Measurements from ENCODE around the gene FOXP2. TPM values are rescaled to one million over a fixed set of nuclear protein-coding genes. Genes with fewer than 3 reads are reported as not detected.
"Not testable (repeated sequence)": the region's sequence is repeated elsewhere in the genome, so short reads cannot be mapped to it uniquely, and the experiment has no call there.

The FOXP2 gene
- total RNA-seq, 2 experiments from 2014 or later: not detected

DNA sequence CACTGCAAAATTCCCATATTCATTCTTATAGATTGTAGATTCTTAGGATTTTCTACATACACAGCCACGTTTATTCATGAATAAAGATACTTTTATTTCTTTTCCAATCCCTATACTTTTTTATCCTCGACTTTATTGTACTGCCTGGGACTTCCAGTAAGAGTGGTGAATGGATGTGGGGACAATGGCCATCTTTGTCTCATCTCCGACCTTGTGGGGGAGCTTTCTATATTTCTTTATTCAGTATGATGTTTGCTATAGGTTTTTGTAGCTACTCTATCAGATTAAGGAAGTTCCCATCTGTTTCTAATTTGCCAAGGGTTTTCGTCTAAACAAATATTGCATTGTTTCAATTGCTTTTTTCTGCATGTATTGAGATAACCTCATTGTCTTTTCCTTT is 184.3 kb downstream of the FOXP2 start:
- TF ChIP-seq EZH2phosphoT487 (IDR thresholded peaks at IDR 0.05; ENCODE audit: borderline replicate concordance, low read depth, low read length): no peak
- TF ChIP-seq, protein P1, sequence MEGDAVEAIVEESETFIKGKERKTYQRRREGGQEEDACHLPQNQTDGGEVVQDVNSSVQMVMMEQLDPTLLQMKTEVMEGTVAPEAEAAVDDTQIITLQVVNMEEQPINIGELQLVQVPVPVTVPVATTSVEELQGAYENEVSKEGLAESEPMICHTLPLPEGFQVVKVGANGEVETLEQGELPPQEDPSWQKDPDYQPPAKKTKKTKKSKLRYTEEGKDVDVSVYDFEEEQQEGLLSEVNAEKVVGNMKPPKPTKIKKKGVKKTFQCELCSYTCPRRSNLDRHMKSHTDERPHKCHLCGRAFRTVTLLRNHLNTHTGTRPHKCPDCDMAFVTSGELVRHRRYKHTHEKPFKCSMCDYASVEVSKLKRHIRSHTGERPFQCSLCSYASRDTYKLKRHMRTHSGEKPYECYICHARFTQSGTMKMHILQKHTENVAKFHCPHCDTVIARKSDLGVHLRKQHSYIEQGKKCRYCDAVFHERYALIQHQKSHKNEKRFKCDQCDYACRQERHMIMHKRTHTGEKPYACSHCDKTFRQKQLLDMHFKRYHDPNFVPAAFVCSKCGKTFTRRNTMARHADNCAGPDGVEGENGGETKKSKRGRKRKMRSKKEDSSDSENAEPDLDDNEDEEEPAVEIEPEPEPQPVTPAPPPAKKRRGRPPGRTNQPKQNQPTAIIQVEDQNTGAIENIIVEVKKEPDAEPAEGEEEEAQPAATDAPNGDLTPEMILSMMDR (conservative IDR thresholded peaks at IDR 0.05; ENCODE audit: low read length): no peak
- CTCF ChIA-PET (ENCODE audit: unreplicated experiment): no interaction called here

GRCh38 chr7:114606100-114606499 is 191.5 kb downstream of the FOXP2 start:
- no peaks in the 10 kb centered on the region for H3K36me3 ChIP-seq (ENCODE audit: insufficient read depth, low read length)
- no peak overlapping the region for H3K4me2 ChIP-seq (ENCODE audit: low read length)
- intact Hi-C loops (cut with micrococcal nuclease; ENCODE audit: unreplicated experiment): no loop called here
- POLR2A ChIA-PET: no interaction called here
- H3K4me3 ChIP-seq (ENCODE audit: low read depth, low read length, poor library complexity, severe bottlenecking): no peak overlapping the region
- no peak for TF ChIP-seq EZH2phosphoT487 (IDR thresholded peaks at IDR 0.05; ENCODE audit: borderline replicate concordance, low read depth, low read length)
- TF ChIP-seq, protein P1 (conservative IDR thresholded peaks at IDR 0.05; ENCODE audit: low read length): no peak
- H3K79me2 ChIP-seq (ENCODE audit: insufficient read depth, low read depth, low read length): no peaks in the 10 kb centered on the region
- no peaks in the 10 kb centered on the region for H3K9me2 ChIP-seq (ENCODE audit: insufficient read depth, low read length)
- BruUV-seq (replicated peaks): no TSS peak
- DNase-seq (ENCODE audit: low spot score): no peak
- H4K20me1 ChIP-seq (ENCODE audit: insufficient read depth, low read length): no peaks in the 10 kb centered on the region
- no peak overlapping the region for H2AFZ ChIP-seq (ENCODE audit: low read length)
- H3K27ac ChIP-seq (ENCODE audit: low read depth, low read length, poor library complexity, severe bottlenecking): no peak overlapping the region
- CTCF ChIA-PET (ENCODE audit: unreplicated experiment): no interaction called here
- no peaks in the 10 kb centered on the region for H3K9me3 ChIP-seq (ENCODE audit: low read length)
- H3K4me1 ChIP-seq (ENCODE audit: insufficient read depth, low read length, poor library complexity, severe bottlenecking): no peaks in the 10 kb centered on the region

More for the DNA sequence above, 184.3 kb downstream of the FOXP2 start:
- H3K9me3 ChIP-seq (ENCODE audit: low read length): no peaks in the 10 kb centered on the region
- H3K36me3 ChIP-seq (ENCODE audit: insufficient read depth, low read length): no peaks in the 10 kb centered on the region
- no peaks in the 10 kb centered on the region for H4K20me1 ChIP-seq (ENCODE audit: insufficient read depth, low read length)
- H2AFZ ChIP-seq (ENCODE audit: low read length): no peak overlapping the region
- no TSS peak for BruUV-seq (replicated peaks)
- no peak overlapping the region for H3K4me2 ChIP-seq (ENCODE audit: low read length)
- H3K27ac ChIP-seq (ENCODE audit: low read depth, low read length, poor library complexity, severe bottlenecking): no peak overlapping the region
- no peaks in the 10 kb centered on the region for H3K79me2 ChIP-seq (ENCODE audit: insufficient read depth, low read depth, low read length)
- intact Hi-C loops (cut with micrococcal nuclease; ENCODE audit: unreplicated experiment): no loop called here
- POLR2A ChIA-PET: no interaction called here
- H3K4me1 ChIP-seq (ENCODE audit: insufficient read depth, low read length, poor library complexity, severe bottlenecking): no peaks in the 10 kb centered on the region
- H3K4me3 ChIP-seq (ENCODE audit: low read depth, low read length, poor library complexity, severe bottlenecking): no peak overlapping the region
- DNase-seq (ENCODE audit: low spot score): no peak
- H3K9me2 ChIP-seq (ENCODE audit: insufficient read depth, low read length): no peaks in the 10 kb centered on the region

DNA sequence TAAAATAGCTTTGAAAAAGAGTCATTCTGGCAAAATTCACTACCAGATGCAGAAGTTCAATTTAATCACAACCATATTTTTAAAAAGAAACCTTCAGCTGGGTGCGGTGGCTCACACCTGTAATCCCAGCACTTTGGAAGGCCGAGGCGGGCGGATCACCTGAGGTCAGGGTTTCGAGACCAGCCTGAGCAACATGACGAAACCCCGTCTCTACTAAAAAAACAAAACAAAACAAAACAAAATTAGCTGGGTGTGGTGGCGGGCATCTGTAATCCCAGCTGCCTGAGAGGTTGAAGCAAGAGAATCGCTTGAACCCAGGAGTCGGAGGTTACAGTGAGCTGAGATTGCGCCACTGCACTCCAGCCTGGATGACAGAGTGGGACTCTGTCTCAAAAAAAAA is 194.2 kb downstream of the FOXP2 start:
- H3K4me1 ChIP-seq (ENCODE audit: insufficient read depth, low read length, poor library complexity, severe bottlenecking); H3K9me3 ChIP-seq (ENCODE audit: low read length); H4K20me1 ChIP-seq (ENCODE audit: insufficient read depth, low read length); POLR2A ChIA-PET; CTCF ChIA-PET (ENCODE audit: unreplicated experiment); H3K4me2 ChIP-seq (ENCODE audit: low read length); H2AFZ ChIP-seq (ENCODE audit: low read length); H3K9me2 ChIP-seq (ENCODE audit: insufficient read depth, low read length); intact Hi-C loops (cut with micrococcal nuclease; ENCODE audit: unreplicated experiment); H3K27ac ChIP-seq (ENCODE audit: low read depth, low read length, poor library complexity, severe bottlenecking); BruUV-seq (replicated peaks); H3K4me3 ChIP-seq (ENCODE audit: low read depth, low read length, poor library complexity, severe bottlenecking); H3K36me3 ChIP-seq (ENCODE audit: insufficient read depth, low read length); H3K79me2 ChIP-seq (ENCODE audit: insufficient read depth, low read depth, low read length); DNase-seq (ENCODE audit: low spot score): not testable (repeated sequence)

Measured in OCI-LY7 (cell line).